ENCODE results near the gene ABCA5. TPM values are rescaled to one million over a fixed set of nuclear protein-coding genes. Genes with fewer than 3 reads are reported as not detected.
A peak's percentile ranks its signal among the peaks of the same experiment; 100 is the strongest.

Gene ABCA5
- total and polyA plus RNA-seq, 7 experiments from 2014 or later = 6.0 to 49.9 (median 34.5) TPM

- Histone ChIP-seq H3K36me3 (ENCODE audit: control insufficient read depth in 2 of 3, insufficient read depth in 3 of 3, low read length in 3 of 3) (no peaks in the 10 kb centered on the region), H3K27me3 (ENCODE audit: control insufficient read depth in 2 of 2, insufficient read depth in 2 of 2, low read length in 2 of 2) (no peaks in the 10 kb centered on the region), H3K27ac (ENCODE audit: low read depth, low read length) (no peak overlapping the region), H3K4me3 (ENCODE audit: low read length) (no peak overlapping the region), H3K9me3 (ENCODE audit: control insufficient read depth in 2 of 3, low read length in 3 of 3) (no peaks in the 10 kb centered on the region), H3K4me1 (ENCODE audit: control insufficient read depth in 2 of 2, insufficient read depth in 2 of 2, low read length in 2 of 2) (no peaks in the 10 kb centered on the region)
- ATAC-seq (no peak), DNase-seq (no peak)
- peaks cover 0 to 16% (median 6%) of the 10 kb centered on the region in 5 donors for H3K27me3 Mint-ChIP-seq
- intact Hi-C loops (cut with micrococcal nuclease) = no loop called here
- ChIA-PET POLR2A (no interaction called here), CTCF (no interaction called here)
- H3K4me3 Mint-ChIP-seq = no peak overlapping the region
- H3K27ac Mint-ChIP-seq = no peak overlapping the region
- H3K4me1 Mint-ChIP-seq = no peaks in the 10 kb centered on the region
- H3K9me3 Mint-ChIP-seq = no peaks in the 10 kb centered on the region
- no peaks in the 10 kb centered on the region for H3K36me3 Mint-ChIP-seq
Observed at GRCh38 chr17:69342896-69343644, 16.1 kb upstream of the ABCA5 start.

- H3K4me3 Mint-ChIP-seq = no peak overlapping the region
- H3K36me3 Mint-ChIP-seq = no peaks in the 10 kb centered on the region
- Histone ChIP-seq H3K27ac (ENCODE audit: low read depth, low read length) (no peak overlapping the region), H3K4me3 (ENCODE audit: low read length) (no peak overlapping the region), H3K36me3 (ENCODE audit: control insufficient read depth in 2 of 3, insufficient read depth in 3 of 3, low read length in 3 of 3) (no peaks in the 10 kb centered on the region), H3K27me3 (ENCODE audit: control insufficient read depth in 2 of 2, insufficient read depth in 2 of 2, low read length in 2 of 2) (no peaks in the 10 kb centered on the region), H3K9me3 (ENCODE audit: control insufficient read depth in 2 of 3, low read length in 3 of 3) (no peaks in the 10 kb centered on the region), H3K4me1 (ENCODE audit: control insufficient read depth in 2 of 2, insufficient read depth in 2 of 2, low read length in 2 of 2) (no peaks in the 10 kb centered on the region)
- ChIA-PET CTCF (no interaction called here), POLR2A (no interaction called here)
- DNase-seq (no peak), ATAC-seq (no peak)
- H3K4me1 Mint-ChIP-seq = peaks cover 0 to 8% (median 4%) of the 10 kb centered on the region in 7 donors
- no peaks in the 10 kb centered on the region for H3K9me3 Mint-ChIP-seq
- H3K27me3 Mint-ChIP-seq = peaks cover 0 to 17% (median 5%) of the 10 kb centered on the region in 5 donors
- no peak overlapping the region for H3K27ac Mint-ChIP-seq
- intact Hi-C loops (cut with micrococcal nuclease) = no loop called here
Observed at GRCh38 chr17:69339937-69340336, 13.0 kb upstream of the ABCA5 start.

GRCh38 chr17:69336996-69337395 lies 10.1 kb upstream of the ABCA5 start:
- intact Hi-C loops (cut with micrococcal nuclease) = no loop called here
- H3K4me1 Mint-ChIP-seq = peaks cover 0 to 9% (median 4%) of the 10 kb centered on the region in 7 donors
- Histone ChIP-seq H3K4me3 (ENCODE audit: low read length) (no peak overlapping the region), H3K9me3 (ENCODE audit: control insufficient read depth in 2 of 3, low read length in 3 of 3) (no peaks in the 10 kb centered on the region), H3K4me1 (ENCODE audit: control insufficient read depth in 2 of 2, insufficient read depth in 2 of 2, low read length in 2 of 2) (no peaks in the 10 kb centered on the region), H3K27ac (ENCODE audit: low read depth, low read length) (no peak overlapping the region), H3K36me3 (ENCODE audit: control insufficient read depth in 2 of 3, insufficient read depth in 3 of 3, low read length in 3 of 3) (no peaks in the 10 kb centered on the region), H3K27me3 (ENCODE audit: control insufficient read depth in 2 of 2, insufficient read depth in 2 of 2, low read length in 2 of 2) (no peaks in the 10 kb centered on the region)
- ChIA-PET POLR2A (no interaction called here), CTCF (interaction anchor here (0.8 kb wide), 1 partner anchor 200 kb away, joined by 3 read pairs; no protein-coding TSS in a partner anchor)
- H3K9me3 Mint-ChIP-seq = no peaks in the 10 kb centered on the region
- ATAC-seq (no peak), DNase-seq (no peak)
- H3K36me3 Mint-ChIP-seq = no peaks in the 10 kb centered on the region
- no peak overlapping the region for H3K4me3 Mint-ChIP-seq
- peaks cover 1 to 20% (median 10%) of the 10 kb centered on the region in 5 donors for H3K27me3 Mint-ChIP-seq
- no peak overlapping the region for H3K27ac Mint-ChIP-seq

GRCh38 chr17:69336580-69336979 lies 9.6 kb upstream of the ABCA5 start:
- no peak for DNase-seq
- Mint-ChIP-seq H3K4me3 (no peak overlapping the region), H3K27me3 (peaks cover 0 to 22% (median 10%) of the 10 kb centered on the region in 5 donors), H3K36me3 (no peaks in the 10 kb centered on the region), H3K27ac (no peak overlapping the region), H3K4me1 (peaks cover 0 to 9% (median 4%) of the 10 kb centered on the region in 7 donors), H3K9me3 (no peaks in the 10 kb centered on the region)
- no peak for ATAC-seq
- intact Hi-C loops (cut with micrococcal nuclease) = no loop called here
- no peaks in the 10 kb centered on the region for H3K4me1 ChIP-seq (ENCODE audit: control insufficient read depth in 2 of 2, insufficient read depth in 2 of 2, low read length in 2 of 2)
- H3K27me3 ChIP-seq (ENCODE audit: control insufficient read depth in 2 of 2, insufficient read depth in 2 of 2, low read length in 2 of 2) = no peaks in the 10 kb centered on the region
- ChIA-PET POLR2A (no interaction called here), CTCF (interaction anchor here (0.8 kb wide), 1 partner anchor 200 kb away, joined by 3 read pairs; no protein-coding TSS in a partner anchor)
- H3K36me3 ChIP-seq (ENCODE audit: control insufficient read depth in 2 of 3, insufficient read depth in 3 of 3, low read length in 3 of 3) = no peaks in the 10 kb centered on the region
- no peak overlapping the region for H3K4me3 ChIP-seq (ENCODE audit: low read length)
- H3K27ac ChIP-seq (ENCODE audit: low read depth, low read length) = no peak overlapping the region
- no peaks in the 10 kb centered on the region for H3K9me3 ChIP-seq (ENCODE audit: control insufficient read depth in 2 of 3, low read length in 3 of 3)

GRCh38 chr17:69335058-69335457 lies 8.1 kb upstream of the ABCA5 start:
- ChIA-PET CTCF (interaction anchor here (0.6 to 1.2 kb wide), 3 partner anchors 22 to 87 kb away, joined by 3 to 4 read pairs (median 4); no protein-coding TSS in a partner anchor), POLR2A (interaction anchor here (1.0 kb wide), 1 partner anchor 69 kb away, joined by 3 read pairs; no protein-coding TSS in a partner anchor)
- intact Hi-C loops (cut with micrococcal nuclease) = loop anchor here (1.0 to 2.0 kb wide), 4 partner anchors 59 to 808 kb away; no protein-coding TSS in a partner anchor
- H3K4me3 ChIP-seq (ENCODE audit: low read length) = no peak overlapping the region
- no peaks in the 10 kb centered on the region for H3K9me3 Mint-ChIP-seq
- peaks cover 0 to 22% (median 11%) of the 10 kb centered on the region in 5 donors for H3K27me3 Mint-ChIP-seq
- H3K9me3 ChIP-seq (ENCODE audit: control insufficient read depth in 2 of 3, low read length in 3 of 3) = no peaks in the 10 kb centered on the region
- no peaks in the 10 kb centered on the region for H3K36me3 ChIP-seq (ENCODE audit: control insufficient read depth in 2 of 3, insufficient read depth in 3 of 3, low read length in 3 of 3)
- ATAC-seq = no peak
- H3K36me3 Mint-ChIP-seq = no peaks in the 10 kb centered on the region
- H3K4me1 Mint-ChIP-seq = peaks cover 0 to 9% (median 4%) of the 10 kb centered on the region in 7 donors
- H3K27ac Mint-ChIP-seq = peak overlapping the region in 1 of 9 donors; percentile 26
- H3K27me3 ChIP-seq (ENCODE audit: control insufficient read depth in 2 of 2, insufficient read depth in 2 of 2, low read length in 2 of 2) = no peaks in the 10 kb centered on the region
- H3K27ac ChIP-seq (ENCODE audit: low read depth, low read length) = no peak overlapping the region
- no peaks in the 10 kb centered on the region for H3K4me1 ChIP-seq (ENCODE audit: control insufficient read depth in 2 of 2, insufficient read depth in 2 of 2, low read length in 2 of 2)
- DNase-seq = peak in 2 of 9 donors; percentile 10 to 19
- peak overlapping the region in 3 of 10 donors; percentile 31 to 58 (median 40) for H3K4me3 Mint-ChIP-seq

GRCh38 chr17:69333561-69333960 lies 6.6 kb upstream of the ABCA5 start:
- ChIA-PET POLR2A (no interaction called here), CTCF (interaction anchor here (0.7 kb wide), 1 partner anchor 81 kb away, joined by 3 read pairs; the partner anchor contains the start of gene MAP2K6)
- Histone ChIP-seq H3K27ac (ENCODE audit: low read depth, low read length) (no peak overlapping the region), H3K9me3 (ENCODE audit: control insufficient read depth in 2 of 3, low read length in 3 of 3) (no peaks in the 10 kb centered on the region), H3K4me1 (ENCODE audit: control insufficient read depth in 2 of 2, insufficient read depth in 2 of 2, low read length in 2 of 2) (no peaks in the 10 kb centered on the region), H3K27me3 (ENCODE audit: control insufficient read depth in 2 of 2, insufficient read depth in 2 of 2, low read length in 2 of 2) (no peaks in the 10 kb centered on the region), H3K4me3 (ENCODE audit: low read length) (no peak overlapping the region), H3K36me3 (ENCODE audit: control insufficient read depth in 2 of 3, insufficient read depth in 3 of 3, low read length in 3 of 3) (no peaks in the 10 kb centered on the region)
- no peak for ATAC-seq
- peaks cover 0 to 9% (median 4%) of the 10 kb centered on the region in 7 donors for H3K4me1 Mint-ChIP-seq
- no peak for DNase-seq
- no peaks in the 10 kb centered on the region for H3K36me3 Mint-ChIP-seq
- peaks cover 0 to 20% (median 14%) of the 10 kb centered on the region in 5 donors for H3K27me3 Mint-ChIP-seq
- no peak overlapping the region for H3K4me3 Mint-ChIP-seq
- H3K9me3 Mint-ChIP-seq = peaks cover 0 to 2% (median 0%) of the 10 kb centered on the region in 11 donors
- intact Hi-C loops (cut with micrococcal nuclease) = no loop called here
- H3K27ac Mint-ChIP-seq = no peak overlapping the region
